Bone marrow (tissue), 2 donors: ENCODE results near the gene ITGAV.

Experiments used
- DNase-seq, 2 donors: peaks; one replicate each; lab custom pipeline; 2025; lab: John Stamatoyannopoulos, UW

ITGAV gene

GRCh38 chr2:186575302-186575701, 14.6 kb upstream of the ITGAV start:
- peak in 1 of 2 donors; percentile 93 for DNase-seq

GRCh38 chr2:186575856-186576255, 14.0 kb upstream of the ITGAV start:
- no peak for DNase-seq

- DNase-seq, result no peak
Measured at GRCh38 chr2:186576614-186577013, 13.2 kb upstream of the ITGAV start.

GRCh38 chr2:186582698-186583097, 7.2 kb upstream of the ITGAV start:
- no peak for DNase-seq

DNA sequence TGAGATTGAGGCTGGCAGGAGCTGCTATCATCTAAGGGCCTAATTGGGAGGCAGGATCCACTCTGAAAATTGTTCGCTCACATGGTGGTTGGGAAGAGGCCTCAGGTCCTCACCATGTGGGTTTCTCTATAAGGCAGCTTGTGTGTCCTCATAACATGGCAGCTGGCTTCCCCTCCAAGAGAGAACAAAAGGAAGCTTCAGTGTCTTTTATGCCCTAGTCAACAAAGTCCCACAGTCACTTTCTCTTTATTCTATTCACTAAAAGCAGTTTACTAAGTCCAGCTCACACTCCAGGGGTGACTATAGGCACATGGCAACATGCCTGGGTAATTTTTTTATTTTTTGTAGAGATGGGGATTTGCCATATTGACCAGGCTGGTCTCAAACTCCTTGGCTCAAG, 5.8 kb upstream of the ITGAV start:
- DNase-seq, result no peak

DNA sequence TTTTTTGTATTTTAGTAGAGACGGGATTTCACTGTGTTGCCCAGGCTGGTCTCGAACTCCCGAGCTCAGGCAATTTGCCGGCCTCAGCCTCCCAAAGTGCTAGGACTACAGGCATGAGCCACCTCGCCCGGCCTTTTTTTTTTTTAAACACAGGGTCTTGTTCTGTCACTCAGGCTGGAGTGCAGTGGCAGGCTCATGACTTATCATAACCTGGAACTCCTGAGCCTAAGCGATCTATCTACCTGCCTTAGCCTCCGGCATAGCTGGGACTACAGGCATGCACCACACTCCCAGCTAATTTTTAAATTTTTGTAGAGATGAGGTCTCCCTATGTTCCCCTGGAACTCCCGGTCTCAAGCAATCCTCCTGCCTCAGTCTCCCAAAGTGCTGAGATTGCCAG, 1.4 kb upstream of the ITGAV start:
- no peak for DNase-seq

GRCh38 chr2:186588940-186589611, 780 bp upstream of the ITGAV start:
- DNase-seq, result no peak

- DNase-seq, result peak in 1 of 2 donors; percentile 69
Measured at GRCh38 chr2:186590350-186590758, 498 bp downstream of the ITGAV start.

GRCh38 chr2:186590759-186591505, 1.1 kb downstream of the ITGAV start:
- DNase-seq, result peak in 1 of 2 donors; percentile 52

DNA sequence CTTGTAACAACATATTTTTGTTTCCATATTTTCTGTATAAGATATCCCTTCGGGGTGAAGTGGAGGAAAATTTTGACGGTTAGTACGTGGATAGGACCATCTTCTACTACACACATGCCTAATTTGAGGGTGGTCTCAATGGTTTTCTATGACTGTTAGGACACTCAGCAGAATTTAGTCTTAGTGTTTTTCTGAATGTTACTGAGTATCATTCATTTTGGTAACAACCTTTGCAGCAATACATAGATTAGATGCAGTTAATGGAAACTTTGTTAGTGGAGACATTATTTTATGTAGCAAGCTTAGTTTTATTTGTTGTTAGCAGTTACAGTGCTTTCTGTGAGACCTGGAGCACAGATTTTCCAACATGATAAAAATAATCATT, 1.6 kb downstream of the ITGAV start:
- DNase-seq, result no peak

GRCh38 chr2:186592137-186592875, 2.5 kb downstream of the ITGAV start:
- no peak for DNase-seq

DNA sequence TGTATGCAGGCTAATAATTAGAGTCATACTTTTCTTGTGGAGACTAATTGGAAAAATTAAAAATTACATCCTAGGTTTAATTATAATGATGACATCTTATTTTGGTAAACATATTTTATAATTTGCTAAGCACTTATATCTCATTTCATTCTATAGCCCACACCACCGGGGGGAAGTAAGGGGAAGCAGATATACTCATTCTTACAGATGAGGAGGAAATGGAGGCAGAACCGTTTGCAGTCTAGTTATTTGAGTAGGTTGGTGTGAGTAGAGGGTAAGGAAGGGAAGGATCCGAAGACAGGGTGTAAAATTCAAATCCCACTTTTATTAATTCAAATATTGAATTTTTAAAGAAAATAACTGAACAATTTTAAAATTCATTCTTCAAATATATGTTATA, 3.7 kb downstream of the ITGAV start:
- peak in 1 of 2 donors; percentile 34 for DNase-seq

DNA sequence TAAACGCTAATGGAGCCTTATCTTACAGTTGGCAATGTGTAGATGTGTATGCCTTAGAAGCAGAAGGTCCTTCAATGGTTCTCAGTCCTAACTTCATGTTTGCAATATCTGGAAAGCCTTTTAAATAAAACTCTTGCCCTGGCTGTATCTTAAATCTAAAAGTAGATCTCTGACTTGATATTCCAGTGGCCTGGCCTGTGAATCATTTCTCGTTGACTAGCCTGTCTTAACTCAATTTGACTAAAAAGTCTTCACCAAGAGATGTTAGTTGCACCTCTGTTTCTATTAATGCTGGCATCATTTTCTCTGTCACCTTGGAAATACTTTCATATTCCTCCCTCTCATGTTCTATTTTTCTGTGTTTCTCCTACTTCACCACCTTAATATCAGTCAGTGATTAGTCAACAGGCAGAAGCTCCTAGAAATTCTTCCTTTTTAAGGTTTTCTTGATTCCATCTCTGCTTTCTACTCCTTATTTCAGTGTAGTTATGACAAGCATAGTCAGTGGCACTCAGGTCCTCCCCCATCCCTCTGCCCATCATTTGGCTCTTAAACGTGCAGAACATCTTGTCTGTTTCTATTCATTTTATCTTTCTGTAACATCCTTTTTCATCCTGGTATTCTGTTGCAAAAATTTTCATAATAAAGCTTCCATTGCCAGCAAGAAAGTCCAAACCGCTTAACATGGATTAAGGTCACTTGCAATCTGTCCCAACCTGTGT, 4.3 kb downstream of the ITGAV start:
- no peak for DNase-seq

DNA sequence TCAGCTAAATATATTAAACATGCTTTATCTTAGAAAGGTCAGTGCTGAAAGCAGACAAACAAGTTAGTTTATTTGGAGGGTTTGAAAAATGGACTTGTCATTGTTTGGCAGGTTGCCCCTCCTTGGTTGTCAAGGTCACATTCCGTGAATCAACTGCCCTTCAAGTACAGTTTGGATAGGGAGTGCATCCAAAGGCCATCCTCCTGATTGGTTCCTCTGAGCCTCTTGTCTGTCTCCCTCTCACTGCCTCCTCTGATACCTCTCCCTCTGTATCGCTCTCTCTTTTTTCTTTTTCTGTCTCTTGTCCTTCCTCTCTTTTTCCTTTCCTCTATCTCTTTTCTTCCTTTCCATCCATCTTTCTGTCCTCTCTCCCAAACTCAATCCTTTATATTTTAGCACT, 5.4 kb downstream of the ITGAV start:
- DNase-seq, result no peak

DNA sequence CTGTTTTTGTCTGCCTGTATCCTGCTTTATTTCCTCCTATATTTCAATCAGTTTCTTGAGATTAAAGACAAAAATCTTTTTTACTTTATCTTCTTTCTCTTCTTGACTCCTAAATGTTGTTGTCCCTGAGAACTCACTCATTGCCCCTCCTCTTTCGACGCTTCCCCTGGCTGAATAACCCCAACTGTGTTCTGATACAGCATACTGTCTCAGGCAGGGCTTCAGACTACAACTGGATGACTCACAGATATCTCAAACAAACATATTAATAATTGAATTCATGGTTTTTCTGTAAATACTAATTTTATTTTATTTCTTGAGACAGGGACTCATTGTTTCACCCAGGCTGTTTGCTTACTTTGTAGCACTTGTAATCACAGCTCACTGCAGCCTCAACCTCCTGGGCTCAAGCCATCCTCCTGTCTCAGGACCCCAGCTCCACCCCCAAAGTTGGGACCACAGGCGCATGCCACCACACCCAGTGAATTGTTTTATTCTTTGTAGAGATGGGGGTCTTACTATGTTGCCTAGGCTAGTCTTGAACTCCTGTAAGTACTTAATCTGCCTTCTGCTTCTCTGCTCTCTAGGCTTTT, 9.4 kb downstream of the ITGAV start:
- no peak for DNase-seq

DNA sequence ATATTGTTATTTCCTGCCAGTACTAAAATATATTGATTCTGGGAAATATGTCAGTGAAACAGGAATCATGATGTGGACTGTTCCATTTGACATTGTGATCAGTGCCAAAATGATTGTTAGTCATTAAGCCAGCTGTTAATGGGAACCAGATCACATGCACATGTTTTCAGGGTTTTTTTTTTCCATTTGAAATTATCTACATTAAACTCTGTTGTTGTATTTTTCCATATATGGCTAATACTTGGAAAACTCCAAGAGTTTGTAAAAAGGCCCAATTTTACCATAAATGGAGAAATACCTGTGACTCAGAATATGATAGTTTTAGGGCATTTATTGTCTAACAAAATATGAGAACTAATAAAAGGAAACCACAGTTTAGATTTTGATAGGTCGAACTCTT, 13.4 kb downstream of the ITGAV start:
- DNase-seq, result no peak

DNA sequence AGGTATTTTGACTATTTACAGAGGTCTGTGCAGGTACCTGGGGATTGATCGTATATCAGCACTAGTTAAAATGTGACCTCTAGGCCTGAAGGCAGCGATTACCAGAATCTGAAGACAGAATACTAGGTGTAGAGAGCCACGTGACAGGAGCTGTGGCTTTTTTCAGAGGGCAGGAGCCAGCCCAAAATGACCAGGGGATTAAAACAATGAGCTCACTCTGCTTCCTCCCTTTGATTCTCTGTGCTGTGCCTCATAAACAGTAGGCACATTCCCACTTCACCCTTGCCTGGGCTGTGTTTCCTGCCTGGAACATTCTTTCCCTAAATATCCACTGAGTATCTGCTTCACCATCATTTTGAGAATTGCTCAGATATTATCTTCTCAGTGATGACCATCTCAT, 15.2 kb downstream of the ITGAV start:
- no peak for DNase-seq

DNA sequence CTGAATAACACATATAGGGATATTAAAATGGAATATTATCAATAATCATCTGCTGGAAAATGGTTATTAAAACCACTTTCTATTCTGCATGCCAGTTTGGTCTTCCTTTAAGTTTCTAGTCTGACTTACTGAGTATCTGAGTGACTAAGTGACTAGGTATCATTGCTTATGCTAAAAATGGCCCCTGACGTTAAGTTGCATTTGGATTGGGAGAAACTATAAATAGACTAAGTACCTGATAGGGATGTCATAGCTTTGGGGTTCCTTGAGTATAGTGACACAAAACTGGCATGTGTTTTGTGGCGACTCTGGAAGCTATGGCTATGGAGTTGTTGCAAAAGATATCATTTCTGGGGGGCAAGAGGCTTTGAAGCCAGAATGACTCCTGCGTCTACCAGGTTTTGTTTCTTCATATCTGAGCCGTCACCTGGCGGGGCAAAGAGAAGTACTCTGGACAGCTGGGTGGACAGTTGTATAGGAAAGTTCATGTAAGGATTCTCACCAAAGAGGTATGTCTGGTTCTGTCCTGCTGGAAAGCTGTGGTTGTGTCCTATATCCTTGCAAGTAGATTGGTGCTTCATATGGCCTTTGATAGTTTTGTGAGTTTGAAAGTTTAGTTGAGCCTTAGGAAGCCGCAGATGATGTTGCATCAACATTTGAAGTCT, 17.9 kb downstream of the ITGAV start:
- no peak for DNase-seq

DNA sequence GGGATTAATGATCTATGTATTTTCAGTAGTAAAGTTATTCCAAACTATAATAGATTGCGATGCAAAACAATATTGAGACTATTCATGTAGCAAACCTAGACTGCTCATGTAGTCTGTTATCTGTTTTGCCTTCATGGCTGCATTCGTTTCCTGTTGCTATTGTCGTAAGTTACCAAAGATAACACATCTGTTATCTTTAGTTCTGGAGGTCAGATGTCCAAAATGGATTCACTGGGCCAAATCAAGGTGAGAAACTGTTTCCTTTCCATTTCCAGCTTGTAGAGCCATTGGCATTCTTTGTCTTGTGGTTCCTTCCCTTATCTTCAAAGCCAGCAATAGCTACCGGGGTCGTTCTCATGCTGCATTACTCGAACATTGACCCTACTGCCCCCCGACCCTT, 20.9 kb downstream of the ITGAV start:
- DNase-seq, result no peak

DNA sequence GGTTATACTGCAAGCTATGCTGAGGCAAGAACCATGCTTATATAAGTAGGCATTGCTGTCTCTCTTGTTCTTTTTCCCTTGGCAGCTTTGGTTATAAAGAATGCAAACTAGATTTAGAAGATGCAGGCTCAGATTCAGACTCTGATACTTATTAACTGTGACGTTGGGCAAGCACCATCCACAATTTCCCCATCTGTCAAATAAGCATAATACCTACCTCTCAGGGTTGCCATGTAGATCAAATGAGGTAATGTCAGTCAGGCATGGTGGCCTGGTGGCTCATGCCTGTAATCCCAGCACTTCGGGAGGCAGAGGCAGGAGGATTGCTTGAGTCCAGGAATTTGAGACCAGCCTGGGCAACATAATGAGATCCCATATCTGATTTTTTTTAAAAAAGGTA, 21.7 kb downstream of the ITGAV start:
- DNase-seq, result no peak

GRCh38 chr2:186612026-186612425, 22.2 kb downstream of the ITGAV start:
- no peak for DNase-seq
